GM23338 (cell line): ENCODE data around the gene FEN1. TPM values are rescaled to one million over a fixed set of nuclear protein-coding genes. Genes with fewer than 3 reads are reported as not detected.

ENCODE experiments used
- ATAC-seq: fragments of 200-7000 bp; cut with Tn5 transposase; 3 replicates; pipeline ENCODE4 v1.9.1; 2020
- DNase-seq: peaks from one replicate; pipeline ENCODE4 v3.0.0-alpha.2; 2015; ENCODE audit warnings: low spot score
- H2AFZ ChIP-seq: fragments of 200-600 bp; sonication (generic); 2 replicates; pipeline ENCODE4 v1.8.0; 2016; ENCODE audit warnings: antibody characterized with exemption, mild to moderate bottlenecking, moderate library complexity
- H3F3A ChIP-seq: fragments of 200-600 bp; sonication (generic); replicated peaks from 2 replicates; pipeline ENCODE4 v1.8.0; 2017; ENCODE audit warnings: antibody characterized with exemption, mixed run types, low read depth
- H3K27ac ChIP-seq: fragments of 200-600 bp; sonication (generic); 2 replicates; pipeline ENCODE4 v1.6.1; 2016; ENCODE audit warnings: low read depth
- H3K27me3 ChIP-seq: fragments of 200-600 bp; sonication (generic); 2 replicates; pipeline ENCODE4 v1.8.0; 2016; ENCODE audit warnings: mild to moderate bottlenecking, mixed run types, moderate library complexity; ENCODE audit not compliant: insufficient read depth
- H3K36me3 ChIP-seq: fragments of 200-600 bp; sonication (generic); 2 replicates; pipeline ENCODE4 v1.8.0; 2016; ENCODE audit warnings: mild to moderate bottlenecking; ENCODE audit not compliant: insufficient read depth
- H3K4me1 ChIP-seq: fragments of 200-600 bp; sonication (generic); 2 replicates; pipeline ENCODE4 v1.8.0; 2016; ENCODE audit warnings: mild to moderate bottlenecking, moderate library complexity; ENCODE audit not compliant: insufficient read depth
- H3K4me2 ChIP-seq: fragments of 200-600 bp; sonication (generic); 2 replicates; pipeline ENCODE4 v1.7.1; 2017; ENCODE audit warnings: mixed run types
- H3K4me3 ChIP-seq: fragments of 200-600 bp; sonication (generic); 2 replicates; pipeline ENCODE4 v1.6.1; 2016; ENCODE audit warnings: mixed run types
- H3K79me2 ChIP-seq: fragments of 200-600 bp; sonication (generic); replicated peaks from 2 replicates; pipeline ENCODE4 v1.8.0; 2017; ENCODE audit warnings: mild to moderate bottlenecking; ENCODE audit not compliant: insufficient read depth
- H3K9me2 ChIP-seq: fragments of 200-600 bp; sonication (generic); 2 replicates; pipeline ENCODE4 v1.8.0; 2017; ENCODE audit not compliant: insufficient read depth
- H4K20me1 ChIP-seq: fragments of 200-600 bp; sonication (generic); replicated peaks from 2 replicates; pipeline ENCODE4 v1.8.0; 2017; ENCODE audit warnings: mild to moderate bottlenecking; ENCODE audit not compliant: insufficient read depth
- H3K27ac Mint-ChIP-seq: 2 replicates; pipeline ENCODE4 v1.8.0; 2020; ENCODE audit warnings: inconsistent platforms, mild to moderate bottlenecking, moderate library complexity, mixed read lengths
- H3K27me3 Mint-ChIP-seq: 3 replicates; pipeline ENCODE4 v1.8.0; 2022; ENCODE audit warnings: low read depth, mild to moderate bottlenecking, moderate library complexity, mixed read lengths, inconsistent platforms; ENCODE audit not compliant: insufficient read depth, poor library complexity
- H3K36me3 Mint-ChIP-seq: 3 replicates; pipeline ENCODE4 v1.8.0; 2021; ENCODE audit warnings: low read depth, mild to moderate bottlenecking, inconsistent platforms, moderate library complexity, mixed read lengths
- H3K4me1 Mint-ChIP-seq: 3 replicates; pipeline ENCODE4 v1.8.0; 2020; ENCODE audit warnings: mild to moderate bottlenecking, inconsistent platforms, mixed read lengths
- H3K4me3 Mint-ChIP-seq: 3 replicates; pipeline ENCODE4 v1.8.0; 2021; ENCODE audit warnings: moderate library complexity, mild to moderate bottlenecking, inconsistent platforms, mixed read lengths
- H3K9me3 Mint-ChIP-seq: 3 replicates; pipeline ENCODE4 v1.8.0; 2020; ENCODE audit warnings: moderate library complexity, mild to moderate bottlenecking, inconsistent platforms, mixed read lengths
- EZH2phosphoT487 ChIP-seq: fragments of 200-600 bp; sonication (generic); IDR thresholded peaks from one replicate; pipeline ENCODE4 v1.8.1; 2018; ENCODE audit warnings: antibody characterized with exemption; ENCODE audit not compliant: unreplicated experiment
- JUNB ChIP-seq: IDR thresholded peaks from one replicate; pipeline ENCODE4 v1.6.1; 2016; ENCODE audit warnings: antibody characterized with exemption; ENCODE audit not compliant: unreplicated experiment
- POLR2AphosphoS5 ChIP-seq: IDR thresholded peaks from 2 replicates; pipeline ENCODE4 v1.6.1; 2016; ENCODE audit warnings: antibody characterized with exemption, low read depth
- ZNF114 ChIP-seq: fragments of 250-450 bp; sonication (Bioruptor Pico); IDR thresholded peaks from 2 replicates; pipeline ENCODE4 v1.5.0; 2020; ENCODE audit warnings: mild to moderate bottlenecking, moderate library complexity
- ZNF331 ChIP-seq: fragments of 250-450 bp; sonication (Bioruptor Pico); IDR thresholded peaks from 2 replicates; pipeline ENCODE4 v1.5.0; 2020; ENCODE audit warnings: low read depth, mild to moderate bottlenecking, moderate library complexity
- polyA plus RNA-seq: library from polyadenylated mRNA; unstranded; fragments of >200 nt; fragmentation: Nextera tagmentation; extraction: Ambion mirVana; gene quantifications from 2 replicates; pipeline ENCODE4 v1.2.1, GENCODE V29; 2016
- total RNA-seq: library from RNA; depleted of rRNA; stranded (reverse); fragments of >200 nt; shearing (Covaris generic); gene quantifications from 2 replicates; pipeline ENCODE4 v1.2.3, GENCODE V29; 2014
- TF ChIP-seq, protein P1 (sequence below): fragments of 250-450 bp; sonication (Bioruptor Pico); IDR thresholded peaks from 2 replicates; pipeline ENCODE4 v1.5.0; 2020; ENCODE audit warnings: mild to moderate bottlenecking, moderate library complexity

FEN1 gene
- total and polyA plus RNA-seq, 2 experiments from 2014 or later: 85.1 to 89.0 TPM

DNA sequence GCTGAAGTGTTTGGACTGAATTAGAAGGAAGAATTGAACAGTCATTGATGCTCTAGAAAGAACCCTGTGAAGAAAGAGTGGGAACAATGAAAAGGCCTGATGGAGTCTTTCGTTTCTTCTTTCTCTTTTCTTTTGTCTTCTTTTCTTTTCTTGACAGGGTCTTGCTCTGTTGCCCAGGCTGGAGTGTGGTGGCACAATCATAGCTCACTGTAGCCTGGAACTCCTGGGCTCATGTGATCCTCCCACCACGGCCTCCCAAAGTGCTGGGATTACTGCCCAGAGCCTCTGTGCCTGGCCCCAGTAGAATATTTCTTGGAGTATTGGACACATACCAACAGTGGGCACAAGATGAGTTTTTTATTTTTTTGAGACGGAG, 1.1 kb downstream of the FEN1 start (continued):
- TF ChIP-seq, protein P1, sequence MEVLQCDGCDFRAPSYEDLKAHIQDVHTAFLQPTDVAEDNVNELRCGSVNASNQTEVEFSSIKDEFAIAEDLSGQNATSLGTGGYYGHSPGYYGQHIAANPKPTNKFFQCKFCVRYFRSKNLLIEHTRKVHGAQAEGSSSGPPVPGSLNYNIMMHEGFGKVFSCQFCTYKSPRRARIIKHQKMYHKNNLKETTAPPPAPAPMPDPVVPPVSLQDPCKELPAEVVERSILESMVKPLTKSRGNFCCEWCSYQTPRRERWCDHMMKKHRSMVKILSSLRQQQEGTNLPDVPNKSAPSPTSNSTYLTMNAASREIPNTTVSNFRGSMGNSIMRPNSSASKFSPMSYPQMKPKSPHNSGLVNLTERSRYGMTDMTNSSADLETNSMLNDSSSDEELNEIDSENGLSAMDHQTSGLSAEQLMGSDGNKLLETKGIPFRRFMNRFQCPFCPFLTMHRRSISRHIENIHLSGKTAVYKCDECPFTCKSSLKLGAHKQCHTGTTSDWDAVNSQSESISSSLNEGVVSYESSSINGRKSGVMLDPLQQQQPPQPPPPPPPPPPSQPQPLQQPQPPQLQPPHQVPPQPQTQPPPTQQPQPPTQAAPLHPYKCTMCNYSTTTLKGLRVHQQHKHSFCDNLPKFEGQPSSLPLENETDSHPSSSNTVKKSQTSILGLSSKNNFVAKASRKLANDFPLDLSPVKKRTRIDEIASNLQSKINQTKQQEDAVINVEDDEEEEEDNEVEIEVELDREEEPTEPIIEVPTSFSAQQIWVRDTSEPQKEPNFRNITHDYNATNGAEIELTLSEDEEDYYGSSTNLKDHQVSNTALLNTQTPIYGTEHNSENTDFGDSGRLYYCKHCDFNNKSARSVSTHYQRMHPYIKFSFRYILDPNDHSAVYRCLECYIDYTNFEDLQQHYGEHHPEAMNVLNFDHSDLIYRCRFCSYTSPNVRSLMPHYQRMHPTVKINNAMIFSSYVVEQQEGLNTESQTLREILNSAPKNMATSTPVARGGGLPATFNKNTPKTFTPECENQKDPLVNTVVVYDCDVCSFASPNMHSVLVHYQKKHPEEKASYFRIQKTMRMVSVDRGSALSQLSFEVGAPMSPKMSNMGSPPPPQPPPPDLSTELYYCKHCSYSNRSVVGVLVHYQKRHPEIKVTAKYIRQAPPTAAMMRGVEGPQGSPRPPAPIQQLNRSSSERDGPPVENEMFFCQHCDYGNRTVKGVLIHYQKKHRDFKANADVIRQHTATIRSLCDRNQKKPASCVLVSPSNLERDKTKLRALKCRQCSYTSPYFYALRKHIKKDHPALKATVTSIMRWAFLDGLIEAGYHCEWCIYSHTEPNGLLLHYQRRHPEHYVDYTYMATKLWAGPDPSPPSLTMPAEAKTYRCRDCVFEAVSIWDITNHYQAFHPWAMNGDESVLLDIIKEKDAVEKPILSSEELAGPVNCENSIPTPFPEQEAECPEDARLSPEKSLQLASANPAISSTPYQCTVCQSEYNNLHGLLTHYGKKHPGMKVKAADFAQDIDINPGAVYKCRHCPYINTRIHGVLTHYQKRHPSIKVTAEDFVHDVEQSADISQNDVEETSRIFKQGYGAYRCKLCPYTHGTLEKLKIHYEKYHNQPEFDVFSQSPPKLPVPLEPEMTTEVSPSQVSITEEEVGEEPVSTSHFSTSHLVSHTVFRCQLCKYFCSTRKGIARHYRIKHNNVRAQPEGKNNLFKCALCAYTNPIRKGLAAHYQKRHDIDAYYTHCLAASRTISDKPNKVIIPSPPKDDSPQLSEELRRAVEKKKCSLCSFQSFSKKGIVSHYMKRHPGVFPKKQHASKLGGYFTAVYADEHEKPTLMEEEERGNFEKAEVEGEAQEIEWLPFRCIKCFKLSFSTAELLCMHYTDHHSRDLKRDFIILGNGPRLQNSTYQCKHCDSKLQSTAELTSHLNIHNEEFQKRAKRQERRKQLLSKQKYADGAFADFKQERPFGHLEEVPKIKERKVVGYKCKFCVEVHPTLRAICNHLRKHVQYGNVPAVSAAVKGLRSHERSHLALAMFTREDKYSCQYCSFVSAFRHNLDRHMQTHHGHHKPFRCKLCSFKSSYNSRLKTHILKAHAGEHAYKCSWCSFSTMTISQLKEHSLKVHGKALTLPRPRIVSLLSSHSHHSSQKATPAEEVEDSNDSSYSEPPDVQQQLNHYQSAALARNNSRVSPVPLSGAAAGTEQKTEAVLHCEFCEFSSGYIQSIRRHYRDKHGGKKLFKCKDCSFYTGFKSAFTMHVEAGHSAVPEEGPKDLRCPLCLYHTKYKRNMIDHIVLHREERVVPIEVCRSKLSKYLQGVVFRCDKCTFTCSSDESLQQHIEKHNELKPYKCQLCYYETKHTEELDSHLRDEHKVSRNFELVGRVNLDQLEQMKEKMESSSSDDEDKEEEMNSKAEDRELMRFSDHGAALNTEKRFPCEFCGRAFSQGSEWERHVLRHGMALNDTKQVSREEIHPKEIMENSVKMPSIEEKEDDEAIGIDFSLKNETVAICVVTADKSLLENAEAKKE: no peak
- TF ChIP-seq ZNF331 (CRISPR knock-in tag): no peak

DNA sequence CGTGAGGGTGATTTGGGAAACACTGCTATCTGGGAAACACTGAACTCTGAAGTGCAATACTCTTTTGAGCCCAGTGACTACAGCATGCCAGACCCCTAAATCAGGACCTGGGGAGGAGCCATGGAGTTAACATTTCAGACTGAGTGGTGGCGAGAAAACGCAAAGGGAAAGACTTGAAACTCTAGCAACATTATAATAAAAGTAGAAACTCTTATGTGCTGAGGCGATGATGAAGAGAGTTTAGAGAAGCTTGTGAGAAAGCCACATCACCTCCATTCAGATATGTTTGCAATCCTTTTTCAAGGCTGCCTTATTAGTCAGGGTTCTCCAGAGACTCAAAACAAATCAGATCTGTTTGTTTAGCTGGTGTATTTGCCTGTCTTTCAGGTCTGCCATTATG, 1.9 kb downstream of the FEN1 start:
- Mint-ChIP-seq H3K36me3 (peaks cover 67% of the 10 kb centered on the region), H3K4me3 (peak overlapping the region; percentile 52), H3K27me3 (peaks cover 9% of the 10 kb centered on the region), H3K9me3 (no peaks in the 10 kb centered on the region), H3K27ac (no peak overlapping the region), H3K4me1 (peaks cover 17% of the 10 kb centered on the region)
- Histone ChIP-seq H3K36me3 (peaks cover 3% of the 10 kb centered on the region; the same call in 1 of the 2 replicates), H3K27me3 (no peaks in the 10 kb centered on the region), H3K27ac (no peak overlapping the region; the same call in 1 of the 2 replicates), H3K9me2 (no peaks in the 10 kb centered on the region), H3F3A (peaks cover 23% of the 10 kb centered on the region; the same call in 1 of the 2 replicates), H2AFZ (no peak overlapping the region), H3K4me1 (0 out of 2 replicates have a peak, but pooled peaks cover 5% of the 10 kb centered on the region), H4K20me1 (peaks cover 4% of the 10 kb centered on the region; the same call in 1 of the 2 replicates), H3K4me2 (no peak overlapping the region), H3K79me2 (peaks cover 54% of the 10 kb centered on the region), H3K4me3 (no peak overlapping the region)
- DNase-seq: no peak
- no peak for ATAC-seq
- no peak for TF ChIP-seq POLR2AphosphoS5
- no peak for TF ChIP-seq EZH2phosphoT487
- no peak for TF ChIP-seq JUNB
- TF ChIP-seq, protein P1: no peak
- no peak for TF ChIP-seq ZNF331 (CRISPR knock-in tag)
- no peak for TF ChIP-seq ZNF114 (CRISPR knock-in tag)
